Testis (tissue), 3 donors: Measurements from ENCODE around the gene CD9. TPM values are rescaled to one million over a fixed set of nuclear protein-coding genes. Genes with fewer than 3 reads are reported as not detected.

Source experiments
- DNase-seq: peaks from one replicate; pipeline ENCODE4 v3.0.0-alpha.2; 2019
- H3K27ac ChIP-seq, 2 donors: fragments of 200-600 bp; sonication (generic); one replicate each; pipeline ENCODE4 v1.5.1; 2019
- H3K27me3 ChIP-seq: fragments of 200-600 bp; sonication (generic); one replicate; pipeline ENCODE4 v1.5.1; 2019
- H3K36me3 ChIP-seq: fragments of 200-600 bp; sonication (generic); one replicate; pipeline ENCODE4 v1.5.1; 2017; ENCODE audit warnings: low read depth; ENCODE audit errors: missing control alignments
- H3K4me1 ChIP-seq: fragments of 200-600 bp; sonication (generic); one replicate; pipeline ENCODE4 v1.5.1; 2019
- H3K4me3 ChIP-seq, 2 donors: fragments of 200-600 bp; sonication (generic); one replicate each; pipeline ENCODE4 v1.5.1; 2017 to 2019
- H3K9me3 ChIP-seq: fragments of 200-600 bp; sonication (generic); one replicate; pipeline ENCODE4 v1.5.1; 2017
- CTCF ChIP-seq, 3 experiments: fragments of 450-650 bp in 2 of 3; fragments of 200-600 bp in 1 of 3; sonication (generic) in 1 of 3; IDR thresholded peaks; one replicate each; pipeline ENCODE4 v1.5.1; 2016 to 2019; ENCODE audit warnings: antibody characterized with exemption in 3 of 3, mild to moderate bottlenecking in 2 of 3, moderate library complexity in 1 of 3
- POLR2A ChIP-seq: fragments of 450-650 bp; IDR thresholded peaks from one replicate; pipeline ENCODE4 v1.6.1; 2017; ENCODE audit warnings: antibody characterized with exemption, mild to moderate bottlenecking, moderate library complexity
- WGBS, 2 donors: methylation state at CpG; one replicate each; pipeline ENCODE4 v1.1.5; 2018; 5-methylcytosine and 5-hydroxymethylcytosine counted together
- intact Hi-C: fragments of 100-400 bp; cut with DNase I; formaldehyde crosslinking; loops from one replicate; pipeline ENCODE4 v1.15.1; 2023; ENCODE audit warnings: low total_unique reads
- polyA plus RNA-seq: library from polyadenylated mRNA; stranded (reverse); fragments of 350-450 nt; fragmentation: Illumina TruSeq; extraction: RNeasy Lipid Tissue Mini Kit (QIAGEN cat#74804); gene quantifications from one replicate; pipeline ENCODE4 v1.2.3, GENCODE V29; 2014; ENCODE audit warnings: low read depth, low replicate concordance; ENCODE audit not compliant: insufficient read depth
- total RNA-seq, 2 donors: library from RNA; depleted of rRNA; stranded (reverse); fragments of >200 nt; gene quantifications; one replicate each; pipeline ENCODE4 v1.2.3, GENCODE V29; 2016

The CD9 gene
- total and polyA plus RNA-seq, 3 donors from 2014 or later = 31.2 to 94.2 (median 53.1) TPM

GRCh38 chr12:6180268-6181051 is 19.7 kb upstream of the CD9 start:
- 42 to 75% methylated on average over 14 to 18 of the region's 21 CpGs for WGBS, 2 donors
- no peak for DNase-seq
- intact Hi-C loops = no loop called here
- Histone ChIP-seq H3K9me3 (no peaks in the 10 kb centered on the region), H3K4me3 (no peak overlapping the region), H3K27me3 (no peaks in the 10 kb centered on the region), H3K27ac (no peak overlapping the region), H3K4me1 (peaks cover 29% of the 10 kb centered on the region), H3K36me3 (no peaks in the 10 kb centered on the region)
- no peak for TF ChIP-seq POLR2A
- TF ChIP-seq CTCF (IDR thresholded peaks at IDR 0.05) = no peak

- Histone ChIP-seq H3K27me3 (no peaks in the 10 kb centered on the region), H3K27ac (peak overlapping the region in 1 of 2 donors; percentile 78), H3K4me1 (peaks cover 29% of the 10 kb centered on the region), H3K4me3 (no peak overlapping the region), H3K9me3 (no peaks in the 10 kb centered on the region), H3K36me3 (no peaks in the 10 kb centered on the region)
- intact Hi-C loops = no loop called here
- DNase-seq = no peak
- TF ChIP-seq CTCF (IDR thresholded peaks at IDR 0.05) (no peak), POLR2A (no peak)
- 67 to 100% methylated on average over 1 of the region's 1 CpG for WGBS, 2 donors
These were observed 19.0 kb upstream of the CD9 start for GRCh38 chr12:6181166-6181565.

GRCh38 chr12:6181583-6182278 is 18.5 kb upstream of the CD9 start:
- peak overlapping the region; percentile 63 to 78 for H3K27ac ChIP-seq
- DNase-seq = no peak
- TF ChIP-seq CTCF (IDR thresholded peaks at IDR 0.05) (no peak), POLR2A (no peak)
- 58 to 63% methylated on average over 16 to 17 of the region's 17 CpGs for WGBS, 2 donors
- no peaks in the 10 kb centered on the region for H3K9me3 ChIP-seq
- intact Hi-C loops = no loop called here
- H3K27me3 ChIP-seq = no peaks in the 10 kb centered on the region
- no peaks in the 10 kb centered on the region for H3K36me3 ChIP-seq
- H3K4me3 ChIP-seq = no peak overlapping the region
- H3K4me1 ChIP-seq = peaks cover 29% of the 10 kb centered on the region

- Histone ChIP-seq H3K27ac (peak overlapping the region; percentile 63 to 78), H3K4me3 (no peak overlapping the region), H3K9me3 (no peaks in the 10 kb centered on the region), H3K27me3 (no peaks in the 10 kb centered on the region), H3K36me3 (no peaks in the 10 kb centered on the region), H3K4me1 (peaks cover 29% of the 10 kb centered on the region)
- peak; percentile 62 for DNase-seq
- intact Hi-C loops = no loop called here
- 46 to 47% methylated on average over 15 to 19 of the region's 19 CpGs for WGBS, 2 donors
- no peak for TF ChIP-seq POLR2A
- TF ChIP-seq CTCF (IDR thresholded peaks at IDR 0.05) = no peak
These were observed 17.8 kb upstream of the CD9 start for GRCh38 chr12:6182279-6182898.
